ENCODE data around the gene TENM4.

TENM4 gene

GRCh38 chr11:78742430-78742829, 698.4 kb downstream of the TENM4 start:
- no peak for DNase-seq (ENCODE audit: insufficient read length, low spot score)
- no peak for TF ChIP-seq POLR2A (IDR thresholded peaks at IDR 0.05; ENCODE audit: low read depth, low read length)
- FAIRE-seq = no peak

- no peak for FAIRE-seq
- DNase-seq (ENCODE audit: insufficient read length, low spot score) = no peak
- no peak for TF ChIP-seq POLR2A (IDR thresholded peaks at IDR 0.05; ENCODE audit: low read depth, low read length)
Measured at GRCh38 chr11:78741741-78742140, 699.1 kb downstream of the TENM4 start.

- no peak for TF ChIP-seq POLR2A (IDR thresholded peaks at IDR 0.05; ENCODE audit: low read depth, low read length)
- FAIRE-seq = no peak
- no peak for DNase-seq (ENCODE audit: insufficient read length, low spot score)
Measured at GRCh38 chr11:78740199-78741071, 700.4 kb downstream of the TENM4 start.

- no peak for TF ChIP-seq POLR2A (IDR thresholded peaks at IDR 0.05; ENCODE audit: low read depth, low read length)
- DNase-seq (ENCODE audit: insufficient read length, low spot score) = no peak
- no peak for FAIRE-seq
Measured at GRCh38 chr11:78737891-78738290, 702.9 kb downstream of the TENM4 start.

- no peak for TF ChIP-seq POLR2A (IDR thresholded peaks at IDR 0.05; ENCODE audit: low read depth, low read length)
- no peak for FAIRE-seq
- DNase-seq (ENCODE audit: insufficient read length, low spot score) = no peak
Measured at GRCh38 chr11:78737301-78737700, 703.5 kb downstream of the TENM4 start.

- DNase-seq (ENCODE audit: insufficient read length, low spot score) (no peak), FAIRE-seq (no peak)
- no peak for TF ChIP-seq POLR2A (IDR thresholded peaks at IDR 0.05; ENCODE audit: low read depth, low read length)
Measured at GRCh38 chr11:78735711-78736110, 705.1 kb downstream of the TENM4 start.

- TF ChIP-seq POLR2A (IDR thresholded peaks at IDR 0.05; ENCODE audit: low read depth, low read length) = no peak
- no peak for FAIRE-seq
- DNase-seq (ENCODE audit: insufficient read length, low spot score) = no peak
Measured at GRCh38 chr11:78733031-78733430, 707.8 kb downstream of the TENM4 start.

GRCh38 chr11:78732246-78732645, 708.6 kb downstream of the TENM4 start:
- TF ChIP-seq POLR2A (IDR thresholded peaks at IDR 0.05; ENCODE audit: low read depth, low read length) = no peak
- no peak for FAIRE-seq
- DNase-seq (ENCODE audit: insufficient read length, low spot score) = no peak

- FAIRE-seq (no peak), DNase-seq (ENCODE audit: insufficient read length, low spot score) (no peak)
- no peak for TF ChIP-seq POLR2A (IDR thresholded peaks at IDR 0.05; ENCODE audit: low read depth, low read length)
Measured at GRCh38 chr11:78731027-78731426, 709.8 kb downstream of the TENM4 start.

GRCh38 chr11:78730267-78730824, 710.5 kb downstream of the TENM4 start:
- FAIRE-seq (no peak), DNase-seq (ENCODE audit: insufficient read length, low spot score) (no peak)
- no peak for TF ChIP-seq POLR2A (IDR thresholded peaks at IDR 0.05; ENCODE audit: low read depth, low read length)

- TF ChIP-seq POLR2A (IDR thresholded peaks at IDR 0.05; ENCODE audit: low read depth, low read length) = no peak
- FAIRE-seq = no peak
- DNase-seq (ENCODE audit: insufficient read length, low spot score) = no peak
Measured at GRCh38 chr11:78727816-78728215, 713.0 kb downstream of the TENM4 start.

GRCh38 chr11:78725200-78725599, 715.6 kb downstream of the TENM4 start:
- no peak for DNase-seq (ENCODE audit: insufficient read length, low spot score)
- no peak for TF ChIP-seq POLR2A (IDR thresholded peaks at IDR 0.05; ENCODE audit: low read depth, low read length)
- FAIRE-seq = no peak

- DNase-seq (ENCODE audit: insufficient read length, low spot score) = peak; percentile 26
- FAIRE-seq = peak; percentile 20
- no peak for TF ChIP-seq POLR2A (IDR thresholded peaks at IDR 0.05; ENCODE audit: low read depth, low read length)
Measured at GRCh38 chr11:78722786-78723185, 718.0 kb downstream of the TENM4 start.

- DNase-seq (ENCODE audit: insufficient read length, low spot score) (no peak), FAIRE-seq (no peak)
- no peak for TF ChIP-seq POLR2A (IDR thresholded peaks at IDR 0.05; ENCODE audit: low read depth, low read length)
Measured at GRCh38 chr11:78720281-78720989, 720.4 kb downstream of the TENM4 start.

Data from H54 (cell line).